Epidermal melanocyte (primary cell): Measurements from ENCODE around the gene NR3C1.

Experiments
- DNase-seq: peaks from one replicate; pipeline ENCODE4 v3.0.0; 2011; ENCODE audit warnings: low spot score; ENCODE audit not compliant: insufficient read length

The NR3C1 gene

GRCh38 chr5:143265995-143266394, 137.5 kb downstream of the NR3C1 start:
- no peak for DNase-seq

DNA sequence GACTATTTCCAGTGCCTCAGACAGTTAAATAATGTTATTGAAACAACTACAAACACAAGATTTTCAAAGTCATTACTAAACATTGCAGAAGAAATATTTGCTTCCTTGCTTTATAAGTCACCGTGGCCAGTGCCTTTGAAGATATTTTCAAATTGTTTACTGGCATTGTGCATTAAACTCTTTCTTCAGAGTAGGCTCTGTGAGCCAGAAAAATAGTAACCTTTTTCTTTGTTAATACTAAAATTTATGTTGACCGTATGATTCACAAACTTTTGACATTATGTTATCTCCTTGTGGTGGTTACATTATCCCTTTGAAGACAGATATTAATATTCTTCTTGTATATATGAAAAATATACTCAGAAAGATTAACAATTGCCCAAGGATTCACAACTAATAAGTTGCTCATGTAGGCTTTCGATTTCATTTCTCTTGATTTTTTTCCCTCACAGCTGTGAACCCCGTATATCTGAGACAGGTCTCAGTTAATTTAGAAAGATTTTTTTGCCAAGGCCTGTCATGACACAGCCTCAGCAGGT, 140.1 kb downstream of the NR3C1 start:
- no peak for DNase-seq

- DNase-seq, result no peak
Observed at GRCh38 chr5:143262393-143263174, 140.9 kb downstream of the NR3C1 start.

DNA sequence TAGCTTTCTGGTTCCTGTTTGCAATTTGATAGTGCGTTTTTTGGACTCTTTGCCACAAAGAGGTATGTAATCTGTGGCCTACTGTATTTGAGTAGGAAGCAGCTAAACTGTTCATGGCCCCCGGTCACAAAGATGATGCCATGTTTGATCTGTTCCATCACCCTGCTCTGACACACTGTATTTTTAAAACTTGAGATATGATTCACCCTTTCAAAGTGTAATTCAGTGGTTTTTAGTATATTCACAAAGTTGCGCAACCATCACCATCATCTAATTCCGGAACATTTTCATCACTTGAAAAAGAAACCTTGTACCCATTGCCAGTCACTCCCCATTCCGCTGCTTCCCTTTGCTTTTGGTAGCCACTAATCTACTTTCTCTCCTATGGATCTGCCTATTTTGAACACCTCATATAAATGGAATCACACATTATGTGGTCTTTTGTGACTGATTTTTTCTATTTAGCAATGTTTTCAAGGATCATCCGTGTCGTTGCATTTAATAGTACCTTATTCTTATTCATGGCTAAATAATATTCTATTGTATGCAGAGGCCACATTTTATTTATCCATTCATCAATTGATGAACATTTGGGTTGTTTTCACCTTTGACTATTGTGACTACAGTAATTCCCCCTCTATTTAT, 141.6 kb downstream of the NR3C1 start:
- DNase-seq, result no peak

GRCh38 chr5:143259254-143259605, 144.3 kb downstream of the NR3C1 start:
- DNase-seq, result no peak

DNA sequence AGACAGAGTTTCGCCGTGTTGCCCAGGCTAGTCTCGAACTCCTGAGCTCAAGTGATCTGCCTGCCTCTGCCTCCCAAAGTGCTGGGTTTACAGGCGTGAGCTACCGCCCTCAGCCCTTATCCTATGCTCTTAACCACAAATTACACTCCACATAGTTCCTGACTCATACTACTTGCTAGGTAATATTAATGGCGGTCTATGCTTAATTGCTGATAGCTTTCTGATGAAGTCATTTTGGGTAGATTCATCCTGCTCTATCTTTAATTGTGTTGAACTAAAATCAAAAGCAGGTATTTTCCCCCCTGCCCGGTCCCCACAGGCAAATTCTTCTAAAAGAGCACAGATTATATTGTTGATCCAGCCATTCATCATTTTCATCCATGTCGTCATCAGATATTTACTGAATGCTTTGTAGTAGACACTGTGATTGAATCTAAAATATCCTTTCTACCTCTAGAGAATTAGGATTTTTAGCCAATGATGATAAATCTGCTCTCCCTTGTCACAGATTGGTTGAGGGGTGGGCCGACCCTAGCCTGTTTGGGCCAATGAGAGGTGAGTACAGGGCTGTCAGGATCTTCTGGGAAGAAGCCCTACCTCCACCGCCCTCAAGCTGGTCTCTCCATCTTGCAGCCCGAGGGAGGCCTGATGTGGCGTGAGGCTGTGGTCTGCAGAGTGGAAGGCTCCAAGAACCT, 144.8 kb downstream of the NR3C1 start:
- no peak for DNase-seq

DNA sequence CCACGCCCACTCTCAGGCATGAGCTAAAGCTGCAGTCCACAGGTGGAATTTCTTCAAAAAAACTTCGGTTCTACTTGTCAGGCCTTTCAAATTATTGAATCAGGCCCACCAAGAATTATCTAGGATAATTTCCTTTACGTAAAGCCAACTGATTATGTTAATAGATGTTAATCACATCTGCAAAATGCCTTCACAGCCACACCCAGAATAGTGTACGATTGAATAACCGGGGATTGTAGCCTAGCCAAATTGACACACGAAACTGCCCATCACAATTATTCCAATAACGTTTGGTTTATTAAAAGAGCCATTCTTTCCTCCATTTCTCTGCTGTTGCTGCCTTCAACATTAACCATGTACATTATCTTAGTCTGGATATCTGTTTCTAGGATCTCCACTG, 148.7 kb downstream of the NR3C1 start:
- no peak for DNase-seq

DNA sequence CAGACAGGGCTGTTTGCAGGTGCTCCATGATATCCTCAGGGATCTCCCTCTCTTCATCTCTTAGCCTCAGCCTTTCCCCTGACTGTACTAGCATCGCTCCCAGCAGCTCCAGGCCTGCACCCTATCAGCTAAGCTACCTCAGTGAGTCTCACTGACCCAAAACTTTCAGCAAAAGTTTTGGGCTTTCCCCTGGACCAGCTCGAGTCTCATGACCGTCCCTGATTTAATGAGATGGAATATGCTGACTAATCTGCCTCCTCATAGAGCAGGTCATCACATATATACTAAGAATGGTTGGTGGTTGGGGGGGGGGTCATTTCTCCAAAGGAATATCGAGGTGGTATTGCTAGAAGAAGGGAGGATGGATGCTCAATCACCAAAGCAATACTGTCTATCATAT, 151.5 kb downstream of the NR3C1 start:
- DNase-seq, result no peak

DNA sequence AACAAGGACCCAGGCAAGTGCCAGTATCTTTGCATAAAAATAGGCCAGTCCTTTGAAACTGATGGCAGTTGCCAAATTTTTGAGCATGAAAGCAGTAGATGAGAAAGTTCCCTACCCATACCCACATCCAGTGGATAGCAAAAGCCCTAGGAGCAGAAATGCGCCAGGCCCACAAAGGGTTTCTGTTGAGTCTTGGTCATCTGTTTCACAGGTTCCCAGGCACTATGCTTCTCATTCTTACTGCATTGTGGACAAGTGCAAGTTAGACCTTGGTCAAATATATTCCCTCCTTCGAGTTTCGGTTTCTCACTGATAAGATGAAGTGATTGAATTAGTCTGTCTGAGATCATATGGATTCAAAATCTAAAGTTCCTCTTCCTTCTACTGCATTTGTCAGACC, 152.3 kb downstream of the NR3C1 start:
- DNase-seq, result no peak

DNA sequence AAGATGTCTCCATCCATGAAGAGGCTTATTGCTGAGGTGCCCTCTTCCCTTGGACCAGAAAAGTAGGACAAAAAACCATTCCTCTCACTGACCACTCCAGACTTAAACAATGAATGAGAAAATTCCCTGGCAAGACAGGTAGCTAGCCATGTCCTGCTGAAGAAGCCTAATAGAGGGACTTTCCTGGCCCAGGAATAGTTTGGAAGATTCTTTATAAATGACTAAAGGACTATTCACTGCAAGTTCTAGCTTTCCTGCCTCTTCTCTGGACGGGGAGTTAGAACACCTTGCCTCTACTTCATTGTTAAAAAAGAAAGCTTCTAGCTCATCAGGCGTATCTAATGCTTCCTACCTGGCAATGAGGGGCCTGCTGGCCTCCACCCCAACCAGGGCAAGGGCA, 153.6 kb downstream of the NR3C1 start:
- no peak for DNase-seq

DNA sequence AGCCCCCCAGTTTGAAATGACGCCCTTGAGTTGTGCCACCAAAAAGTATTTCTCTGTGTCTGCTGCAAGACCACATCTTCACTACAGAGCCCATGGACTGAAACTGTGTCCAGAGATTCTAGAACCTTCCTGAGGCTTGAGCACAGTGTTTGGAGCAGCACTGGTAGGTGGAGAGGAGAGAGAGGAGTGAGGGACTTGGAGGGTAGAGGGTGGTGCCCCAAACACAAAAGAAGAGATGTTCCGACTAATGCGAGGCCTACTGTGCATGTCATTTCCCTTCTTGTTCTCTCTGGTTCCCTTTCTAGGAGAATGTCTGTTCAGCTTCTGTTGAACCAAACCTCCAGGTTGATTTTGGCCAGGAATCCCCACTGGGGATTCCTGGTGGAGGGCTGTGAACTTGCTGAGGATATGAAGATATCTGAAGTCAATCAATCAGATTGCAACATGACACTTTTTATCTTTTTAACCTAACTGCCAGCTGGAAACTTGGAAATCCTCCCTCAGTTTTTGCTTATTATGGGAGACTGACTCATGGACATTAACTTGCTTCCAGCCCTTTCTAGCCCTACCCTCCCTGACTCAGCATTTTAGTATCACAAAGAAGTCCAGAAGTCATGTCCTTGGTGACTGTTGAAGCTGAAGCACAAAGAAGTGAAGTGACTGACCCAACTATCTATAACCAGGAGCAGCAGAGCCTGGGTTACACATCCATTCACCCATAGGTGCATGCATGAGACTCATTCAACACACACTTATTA, 154.5 kb downstream of the NR3C1 start:
- DNase-seq, result no peak

- no peak for DNase-seq
Observed at GRCh38 chr5:143248391-143248790, 155.1 kb downstream of the NR3C1 start.

GRCh38 chr5:143247134-143247815, 156.2 kb downstream of the NR3C1 start:
- DNase-seq, result no peak

DNA sequence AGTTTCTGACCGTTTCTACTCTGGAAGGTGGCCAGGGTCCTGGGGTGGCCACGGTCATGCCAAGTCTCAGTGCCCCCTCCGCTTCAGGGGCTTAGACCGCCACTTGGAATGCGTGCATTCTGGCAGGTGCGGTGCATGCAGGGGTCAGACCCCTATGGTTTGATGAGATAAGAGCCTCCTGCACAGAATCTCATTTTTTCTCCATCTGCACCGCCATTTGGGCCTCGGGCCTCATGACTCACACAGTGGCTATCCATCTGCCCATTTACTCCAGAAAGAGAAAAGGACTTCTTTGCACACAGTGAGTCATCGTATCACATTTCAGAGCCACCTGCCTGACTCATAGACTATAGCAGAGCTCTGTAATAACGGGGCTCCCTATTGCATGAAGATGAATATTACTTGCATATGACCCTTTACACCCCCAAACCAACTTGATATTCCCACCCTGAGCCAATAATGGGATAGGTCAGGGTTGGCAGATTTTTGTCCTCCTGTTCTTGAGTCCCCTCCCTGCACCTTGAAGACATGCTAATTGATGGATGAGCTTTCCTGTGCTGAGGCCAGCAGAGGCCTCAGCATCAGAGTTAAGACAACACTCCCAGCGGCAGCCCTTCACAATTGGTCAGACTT, 157.4 kb downstream of the NR3C1 start:
- DNase-seq, result no peak

DNA sequence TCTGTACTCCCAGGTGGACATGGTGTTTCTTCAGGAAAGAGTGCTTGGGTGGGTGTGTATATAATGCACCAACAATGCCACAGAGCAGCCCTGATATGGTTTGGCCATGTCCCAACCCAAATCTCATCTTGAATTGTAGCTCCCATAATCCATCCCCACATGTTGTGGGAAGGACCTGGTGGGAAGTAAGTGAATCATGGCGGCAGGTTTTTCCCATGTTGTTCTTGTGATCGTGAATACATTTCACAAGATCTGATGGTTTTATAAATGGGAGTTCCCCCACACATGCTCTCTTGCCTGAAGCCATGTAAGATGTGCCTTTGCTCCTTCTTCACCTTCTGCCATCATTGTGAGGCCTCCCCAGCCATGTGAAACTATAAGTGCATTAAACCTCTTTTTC, 158.5 kb downstream of the NR3C1 start:
- DNase-seq, result no peak

DNA sequence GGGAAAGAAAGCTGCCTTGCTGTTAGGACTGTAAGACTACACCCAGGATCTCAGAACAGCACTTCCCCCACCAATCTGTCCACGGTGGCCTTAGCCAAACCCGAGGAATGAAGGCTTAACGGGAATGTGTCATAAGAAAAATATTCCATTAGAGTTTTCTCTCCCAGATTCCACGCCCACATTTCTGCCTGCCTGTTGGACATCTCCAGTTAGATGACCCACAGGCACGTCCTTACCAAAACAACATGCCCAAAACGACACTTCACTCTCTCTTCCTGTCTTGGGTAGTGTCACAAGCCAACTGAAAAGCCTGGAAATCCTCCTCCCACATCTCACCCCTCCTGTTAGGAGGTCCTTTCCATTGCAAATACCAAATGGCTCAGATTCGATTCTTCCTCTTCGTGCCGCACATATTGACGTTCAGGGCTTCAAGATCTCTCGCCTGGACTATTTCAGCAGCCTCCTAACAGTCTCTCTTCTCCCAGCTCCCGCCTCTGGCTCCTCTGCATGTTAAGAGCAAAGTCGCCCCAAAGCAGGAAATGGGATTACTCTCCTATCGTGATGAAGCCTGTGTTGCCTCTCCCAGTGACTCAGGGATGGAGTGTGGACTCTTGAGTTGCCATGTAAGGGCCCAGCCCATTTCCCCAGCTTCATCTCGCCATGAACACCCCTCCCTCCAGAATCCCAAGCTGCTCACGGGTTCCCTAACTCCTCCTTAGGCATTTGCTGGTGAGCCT, 159.3 kb downstream of the NR3C1 start:
- peak; percentile 74 for DNase-seq

DNA sequence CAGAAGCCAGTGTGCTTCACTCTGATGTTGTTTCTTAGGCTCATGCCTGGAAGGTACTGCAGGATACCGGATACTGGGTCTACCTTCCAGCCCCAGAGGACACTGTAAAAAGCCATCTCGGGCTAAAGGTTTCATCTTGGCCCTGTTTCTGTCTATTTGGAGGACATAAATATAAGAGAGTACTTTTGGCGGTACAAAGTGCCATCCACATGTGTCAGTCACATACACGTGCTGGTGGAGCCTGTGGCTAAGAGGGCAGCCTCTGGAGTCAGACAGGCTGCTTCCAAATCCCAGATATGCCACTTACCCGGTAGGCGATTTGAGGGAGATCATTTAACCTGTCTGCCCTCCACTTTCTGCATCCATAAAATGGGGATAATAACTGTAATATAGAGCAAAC, 160.4 kb downstream of the NR3C1 start:
- DNase-seq, result no peak

DNA sequence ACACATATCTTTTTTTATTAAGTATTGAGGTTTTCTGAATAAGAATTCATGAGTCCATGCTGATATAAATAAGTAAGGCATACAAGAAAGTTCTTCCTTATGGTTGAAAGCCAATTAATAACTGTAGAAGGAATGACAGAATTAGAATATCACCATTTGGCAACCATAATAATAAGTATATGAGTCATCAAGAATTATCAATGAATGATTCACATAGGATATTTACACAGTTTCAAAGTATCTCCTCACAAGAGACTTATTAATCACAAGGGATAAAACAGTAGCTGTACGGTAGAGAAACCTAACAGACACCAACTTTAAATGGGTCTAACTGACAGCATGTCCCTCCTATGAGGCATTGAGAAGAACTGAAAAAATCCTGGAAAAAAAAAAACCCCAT, 161.6 kb downstream of the NR3C1 start:
- no peak for DNase-seq

DNA sequence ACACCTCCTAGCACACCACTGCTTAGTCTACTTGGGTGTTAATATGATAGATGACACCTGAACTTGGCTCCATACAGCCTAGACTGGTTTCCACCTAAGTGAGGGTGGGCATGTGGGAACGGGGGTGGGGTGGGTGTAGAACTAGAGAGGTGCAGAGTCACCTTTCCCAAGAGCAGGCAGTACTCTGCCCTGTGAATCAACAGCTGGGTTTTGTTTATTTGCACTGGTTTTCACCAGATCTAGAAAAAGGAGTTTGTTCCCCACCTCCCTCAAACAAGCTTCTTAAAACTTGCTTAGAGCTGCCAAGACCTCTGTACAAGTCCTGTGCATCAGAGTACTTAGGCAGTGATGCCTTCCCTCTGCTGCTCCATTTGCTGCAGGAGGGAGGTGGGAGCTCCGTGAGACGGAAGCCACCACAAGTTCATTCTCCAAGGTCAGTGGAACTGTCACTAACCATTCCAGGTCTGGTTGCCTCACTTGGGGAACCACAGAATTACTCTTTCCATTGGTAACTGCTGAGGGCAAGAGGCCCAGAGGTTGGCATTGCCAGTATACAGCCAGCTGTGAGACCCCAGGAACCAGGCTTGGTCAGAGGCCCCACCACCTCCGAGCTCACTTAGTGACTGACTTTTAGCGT, 163.5 kb downstream of the NR3C1 start:
- no peak for DNase-seq
